ENCODE measurements around the gene RBFOX1. TPM values are rescaled to one million over a fixed set of nuclear protein-coding genes. Genes with fewer than 3 reads are reported as not detected.

Gene RBFOX1
- total and polyA plus RNA-seq, 2 donors (not counting 1 experiment from before 2014, with no cell fraction given), result not detected

- Mint-ChIP-seq H3K4me1 (no peaks in the 10 kb centered on the region), H3K9me3 (ENCODE audit: insufficient read depth) (peaks cover 10% of the 10 kb centered on the region), H3K27ac (no peak overlapping the region), H3K27me3 (no peaks in the 10 kb centered on the region), H3K4me3 (no peak overlapping the region)
- no peak for TF ChIP-seq EZH2 (IDR thresholded peaks at IDR 0.05; ENCODE audit: borderline replicate concordance, insufficient read depth, low read depth, low read length, poor library complexity, severe bottlenecking)
- TF ChIP-seq, protein P1, sequence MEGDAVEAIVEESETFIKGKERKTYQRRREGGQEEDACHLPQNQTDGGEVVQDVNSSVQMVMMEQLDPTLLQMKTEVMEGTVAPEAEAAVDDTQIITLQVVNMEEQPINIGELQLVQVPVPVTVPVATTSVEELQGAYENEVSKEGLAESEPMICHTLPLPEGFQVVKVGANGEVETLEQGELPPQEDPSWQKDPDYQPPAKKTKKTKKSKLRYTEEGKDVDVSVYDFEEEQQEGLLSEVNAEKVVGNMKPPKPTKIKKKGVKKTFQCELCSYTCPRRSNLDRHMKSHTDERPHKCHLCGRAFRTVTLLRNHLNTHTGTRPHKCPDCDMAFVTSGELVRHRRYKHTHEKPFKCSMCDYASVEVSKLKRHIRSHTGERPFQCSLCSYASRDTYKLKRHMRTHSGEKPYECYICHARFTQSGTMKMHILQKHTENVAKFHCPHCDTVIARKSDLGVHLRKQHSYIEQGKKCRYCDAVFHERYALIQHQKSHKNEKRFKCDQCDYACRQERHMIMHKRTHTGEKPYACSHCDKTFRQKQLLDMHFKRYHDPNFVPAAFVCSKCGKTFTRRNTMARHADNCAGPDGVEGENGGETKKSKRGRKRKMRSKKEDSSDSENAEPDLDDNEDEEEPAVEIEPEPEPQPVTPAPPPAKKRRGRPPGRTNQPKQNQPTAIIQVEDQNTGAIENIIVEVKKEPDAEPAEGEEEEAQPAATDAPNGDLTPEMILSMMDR (IDR thresholded peaks at IDR 0.05), result no peak
- H3K4me1 ChIP-seq (ENCODE audit: control insufficient read depth in 2 of 2, insufficient read depth in 2 of 2, low read length in 2 of 2), result no peaks in the 10 kb centered on the region
- H3K79me2 ChIP-seq (ENCODE audit: control insufficient read depth, insufficient read depth, low read length), result no peaks in the 10 kb centered on the region
- intact Hi-C loops (cut with micrococcal nuclease), result no loop called here
- H4K20me1 ChIP-seq (ENCODE audit: control insufficient read depth, insufficient read depth, low read length, poor library complexity, severe bottlenecking), result no peaks in the 10 kb centered on the region
- 84% methylated on average over 4 of the region's 6 CpGs for WGBS (ENCODE audit: insufficient coverage)
- DNase-seq (no peak), ATAC-seq (ENCODE audit: low read depth) (no peak)
- no peak overlapping the region for H3K9ac ChIP-seq (ENCODE audit: low read length)
- H3K9me3 ChIP-seq (ENCODE audit: control extremely low read depth in 1 of 3, control insufficient read depth in 2 of 3, insufficient read depth in 1 of 3, low read length in 2 of 3), result peaks cover 0 to 2% (median 0%) of the 10 kb centered on the region in 3 donors
- H3K27me3 ChIP-seq (replicated peaks in 1 of 4; ENCODE audit: control extremely low read depth in 1 of 4, control insufficient read depth in 3 of 4, insufficient read depth in 4 of 4, low read length in 3 of 4), result no peaks in the 10 kb centered on the region
- no peak overlapping the region for H2AFZ ChIP-seq (ENCODE audit: insufficient read depth, low read depth, low read length, poor library complexity, severe bottlenecking)
- ChIA-PET CTCF (no interaction called here), POLR2A (no interaction called here)
- no peak overlapping the region for H3K4me2 ChIP-seq (replicated peaks; ENCODE audit: low read depth, low read length, poor library complexity, severe bottlenecking)
- no peaks in the 10 kb centered on the region for H3K36me3 ChIP-seq (replicated peaks in 1 of 2; ENCODE audit: control extremely low read depth in 1 of 2, control insufficient read depth in 1 of 2, extremely low read depth in 1 of 2, insufficient read depth in 2 of 2, low read length in 1 of 2)
- H3K4me3 ChIP-seq (ENCODE audit: control extremely low read depth in 1 of 5, extremely low read depth in 1 of 5, insufficient read depth in 1 of 5, low read depth in 2 of 5, low read length in 4 of 5), result no peak overlapping the region
- H3K27ac ChIP-seq (ENCODE audit: low read length in 2 of 2), result no peak overlapping the region
These were observed 49.9 kb downstream of the RBFOX1 start for GRCh38 chr16:7382521-7382920.

GRCh38 chr16:7390974-7391373, 58.3 kb downstream of the RBFOX1 start:
- intact Hi-C loops (cut with micrococcal nuclease), result no loop called here
- H3K4me1 ChIP-seq (ENCODE audit: control insufficient read depth in 2 of 2, insufficient read depth in 2 of 2, low read length in 2 of 2), result no peaks in the 10 kb centered on the region

More at GRCh38 chr16:7390974-7391373, 58.3 kb downstream of the RBFOX1 start:
- no peak for DNase-seq
- Histone ChIP-seq H3K9me3 (ENCODE audit: control extremely low read depth in 1 of 3, control insufficient read depth in 2 of 3, insufficient read depth in 1 of 3, low read length in 2 of 3) (peaks cover 0 to 5% (median 3%) of the 10 kb centered on the region in 3 donors), H3K9ac (ENCODE audit: low read length) (no peak overlapping the region), H3K79me2 (ENCODE audit: control insufficient read depth, insufficient read depth, low read length) (no peaks in the 10 kb centered on the region), H3K4me2 (replicated peaks; ENCODE audit: low read depth, low read length, poor library complexity, severe bottlenecking) (no peak overlapping the region), H3K27ac (ENCODE audit: low read length in 2 of 2) (no peak overlapping the region), H2AFZ (ENCODE audit: insufficient read depth, low read depth, low read length, poor library complexity, severe bottlenecking) (no peak overlapping the region), H4K20me1 (ENCODE audit: control insufficient read depth, insufficient read depth, low read length, poor library complexity, severe bottlenecking) (no peaks in the 10 kb centered on the region), H3K27me3 (replicated peaks in 1 of 4; ENCODE audit: control extremely low read depth in 1 of 4, control insufficient read depth in 3 of 4, insufficient read depth in 4 of 4, low read length in 3 of 4) (no peaks in the 10 kb centered on the region), H3K4me3 (ENCODE audit: control extremely low read depth in 1 of 5, extremely low read depth in 1 of 5, insufficient read depth in 1 of 5, low read depth in 2 of 5, low read length in 4 of 5) (no peak overlapping the region), H3K36me3 (replicated peaks in 1 of 2; ENCODE audit: control extremely low read depth in 1 of 2, control insufficient read depth in 1 of 2, extremely low read depth in 1 of 2, insufficient read depth in 2 of 2, low read length in 1 of 2) (no peaks in the 10 kb centered on the region)
- no peaks in the 10 kb centered on the region for H3K4me1 Mint-ChIP-seq
- no peaks in the 10 kb centered on the region for H3K27me3 Mint-ChIP-seq
- ChIA-PET POLR2A (no interaction called here), CTCF (no interaction called here)
- no peak for TF ChIP-seq EZH2 (IDR thresholded peaks at IDR 0.05; ENCODE audit: borderline replicate concordance, insufficient read depth, low read depth, low read length, poor library complexity, severe bottlenecking)
- TF ChIP-seq, protein P1 (IDR thresholded peaks at IDR 0.05), result no peak
- H3K4me3 Mint-ChIP-seq, result no peak overlapping the region
- 100% methylated on average over 3 of the region's 5 CpGs for WGBS (ENCODE audit: insufficient coverage)
- H3K27ac Mint-ChIP-seq, result no peak overlapping the region
- no peak for ATAC-seq (ENCODE audit: low read depth)
- peaks cover 11% of the 10 kb centered on the region for H3K9me3 Mint-ChIP-seq (ENCODE audit: insufficient read depth)
